Natural killer cell (primary cell): Measurements from ENCODE around the gene CTIF. TPM values are rescaled to one million over a fixed set of nuclear protein-coding genes. Genes with fewer than 3 reads are reported as not detected.

ENCODE experiments used
- ATAC-seq, 3 donors: fragments of 150-1000 bp in 2 of 3; fragments of 200-7000 bp in 1 of 3; cut with Tn5 transposase; 1 replicate in 1 of 3; 2 replicates in 2 of 3; pipeline ENCODE4 v1.10.0; 2021; ENCODE audit warnings: mild to moderate bottlenecking in 2 of 3, moderate library complexity in 2 of 3
- DNase-seq, 2 donors: peaks; one replicate each; pipeline versions ENCODE4 v3.0.0 to v3.0.0-alpha.2; 2013 to 2021; ENCODE audit warnings: mixed read lengths in 1 of 2
- H3K27ac ChIP-seq: one replicate; pipeline ENCODE4 v1.5.1; 2013; ENCODE audit warnings: mild to moderate bottlenecking, low read length
- H3K27me3 ChIP-seq: one replicate; pipeline ENCODE4 v1.6.1; 2013; ENCODE audit warnings: low read length; ENCODE audit not compliant: control insufficient read depth, insufficient read depth
- H3K36me3 ChIP-seq: one replicate; pipeline ENCODE4 v1.6.1; 2013; ENCODE audit warnings: low read length; ENCODE audit not compliant: control insufficient read depth, insufficient read depth
- H3K4me1 ChIP-seq: one replicate; pipeline ENCODE4 v1.6.1; 2013; ENCODE audit warnings: low read length; ENCODE audit not compliant: control insufficient read depth, insufficient read depth
- H3K4me3 ChIP-seq: one replicate; pipeline ENCODE4 v1.5.1; 2013; ENCODE audit warnings: low read length
- H3K9me3 ChIP-seq: one replicate; pipeline ENCODE4 v1.6.1; 2013; ENCODE audit warnings: low read length; ENCODE audit not compliant: control insufficient read depth, insufficient read depth
- H3K27ac Mint-ChIP-seq, 2 donors: one replicate each; pipeline ENCODE4 v1.8.0; 2022; ENCODE audit warnings: mild to moderate bottlenecking in 2 of 2, mixed read lengths in 2 of 2, moderate library complexity in 1 of 2
- H3K27me3 Mint-ChIP-seq, 2 donors: one replicate each; pipeline ENCODE4 v1.8.0; 2022; ENCODE audit warnings: low read depth in 2 of 2, mixed read lengths in 2 of 2
- H3K36me3 Mint-ChIP-seq: one replicate; pipeline ENCODE4 v1.8.0; 2022; ENCODE audit warnings: mixed read lengths
- H3K4me1 Mint-ChIP-seq, 2 donors: one replicate each; pipeline ENCODE4 v1.8.0; 2022; ENCODE audit warnings: mixed read lengths in 2 of 2
- H3K4me3 Mint-ChIP-seq: one replicate; pipeline ENCODE4 v1.8.0; 2022; ENCODE audit warnings: mild to moderate bottlenecking, moderate library complexity, mixed read lengths
- H3K9me3 Mint-ChIP-seq, 2 donors: one replicate each; pipeline ENCODE4 v1.8.0; 2022; ENCODE audit warnings: mixed read lengths in 2 of 2
- WGBS: methylation state at CpG from one replicate; pipeline ENCODE4 v1.1.7; 2013; ENCODE audit warnings: missing lambda C conversion rate; ENCODE audit not compliant: insufficient coverage; 5-methylcytosine and 5-hydroxymethylcytosine counted together
- intact Hi-C: fragments of 100-400 bp; cut with micrococcal nuclease; formaldehyde crosslinking; loops from one replicate; pipeline ENCODE4 v1.14.2; 2022
- total RNA-seq, 4 donors: library from RNA; stranded (reverse); fragments of 120-200 nt in 1 of 4; gene quantifications; one replicate each; pipeline versions ENCODE4 v1.2.3 to v1.2.4, GENCODE V29; 2013 to 2022
- TF ChIP-seq, protein P1 (sequence below): fragments of 200-600 bp; IDR thresholded peaks from one replicate; pipeline ENCODE4 v1.8.0; 2022; ENCODE audit warnings: antibody characterized with exemption

Gene CTIF
- total RNA-seq, 3 donors from 2014 or later (not counting 1 experiment from before 2014, with no cell fraction given), result 6.9 to 10.2 (median 8.2) TPM

DNA sequence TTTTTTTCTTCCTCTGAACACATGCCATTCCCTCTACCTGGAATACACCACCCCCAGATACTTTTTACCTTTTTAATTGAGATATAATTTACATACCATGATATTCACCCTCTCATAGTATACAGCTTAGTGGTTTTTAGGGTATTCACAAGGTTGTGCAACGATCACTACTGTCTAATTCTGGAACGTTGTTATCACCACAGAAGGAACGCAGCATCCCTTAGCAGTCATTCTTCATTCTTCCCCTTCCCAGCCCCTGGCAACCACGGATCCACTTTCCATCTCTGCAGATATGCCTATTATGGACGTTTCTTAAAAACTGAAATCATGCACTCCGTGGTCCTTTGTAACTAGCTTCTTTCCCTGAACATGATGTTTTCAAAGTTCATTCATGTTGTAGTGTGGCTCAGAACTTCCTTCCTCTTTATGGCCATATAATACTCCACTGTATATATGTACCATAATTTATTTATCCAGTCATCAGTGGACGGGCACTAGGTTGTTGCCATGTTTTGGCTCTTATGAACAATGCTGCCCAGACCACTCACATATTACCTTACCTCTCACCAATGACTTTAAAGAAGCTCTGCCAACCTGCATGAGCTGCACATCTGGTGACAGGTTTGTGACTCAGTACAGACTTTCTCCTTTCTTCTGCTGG lies 168.9 kb downstream of the CTIF start:
- Histone ChIP-seq H3K9me3 (no peaks in the 10 kb centered on the region), H3K4me1 (no peaks in the 10 kb centered on the region), H3K4me3 (no peak overlapping the region), H3K36me3 (no peaks in the 10 kb centered on the region), H3K27ac (no peak overlapping the region), H3K27me3 (no peaks in the 10 kb centered on the region)
- no peaks in the 10 kb centered on the region for H3K27me3 Mint-ChIP-seq
- 93% methylated on average over 7 of the region's 7 CpGs for WGBS
- TF ChIP-seq, protein P1, sequence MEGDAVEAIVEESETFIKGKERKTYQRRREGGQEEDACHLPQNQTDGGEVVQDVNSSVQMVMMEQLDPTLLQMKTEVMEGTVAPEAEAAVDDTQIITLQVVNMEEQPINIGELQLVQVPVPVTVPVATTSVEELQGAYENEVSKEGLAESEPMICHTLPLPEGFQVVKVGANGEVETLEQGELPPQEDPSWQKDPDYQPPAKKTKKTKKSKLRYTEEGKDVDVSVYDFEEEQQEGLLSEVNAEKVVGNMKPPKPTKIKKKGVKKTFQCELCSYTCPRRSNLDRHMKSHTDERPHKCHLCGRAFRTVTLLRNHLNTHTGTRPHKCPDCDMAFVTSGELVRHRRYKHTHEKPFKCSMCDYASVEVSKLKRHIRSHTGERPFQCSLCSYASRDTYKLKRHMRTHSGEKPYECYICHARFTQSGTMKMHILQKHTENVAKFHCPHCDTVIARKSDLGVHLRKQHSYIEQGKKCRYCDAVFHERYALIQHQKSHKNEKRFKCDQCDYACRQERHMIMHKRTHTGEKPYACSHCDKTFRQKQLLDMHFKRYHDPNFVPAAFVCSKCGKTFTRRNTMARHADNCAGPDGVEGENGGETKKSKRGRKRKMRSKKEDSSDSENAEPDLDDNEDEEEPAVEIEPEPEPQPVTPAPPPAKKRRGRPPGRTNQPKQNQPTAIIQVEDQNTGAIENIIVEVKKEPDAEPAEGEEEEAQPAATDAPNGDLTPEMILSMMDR, result no peak
- no peaks in the 10 kb centered on the region for H3K9me3 Mint-ChIP-seq
- no peak overlapping the region for H3K27ac Mint-ChIP-seq
- DNase-seq (no peak), ATAC-seq (no peak)
- intact Hi-C loops, result no loop called here
- no peak overlapping the region for H3K4me3 Mint-ChIP-seq
- no peaks in the 10 kb centered on the region for H3K36me3 Mint-ChIP-seq
- H3K4me1 Mint-ChIP-seq, result peaks cover 0 to 12% of the 10 kb centered on the region in 2 donors

DNA sequence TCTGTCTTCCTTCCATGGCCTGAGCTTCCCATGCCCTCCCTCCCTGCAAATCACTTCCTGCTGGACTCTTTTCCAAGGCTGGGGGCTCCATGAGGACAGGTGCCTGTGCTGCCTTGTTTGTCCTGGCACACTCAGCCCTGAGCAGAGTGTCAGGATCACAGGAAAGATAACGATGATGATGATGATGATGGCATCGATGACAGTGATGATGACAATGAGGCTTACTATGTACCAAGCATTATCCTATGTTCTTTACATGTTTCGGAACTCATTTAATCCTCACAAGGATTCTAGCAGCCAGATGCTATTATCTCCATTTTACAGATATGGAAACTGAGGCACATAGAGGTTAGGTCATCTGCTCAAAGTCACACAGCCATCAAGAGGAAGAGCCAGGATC lies 170.0 kb downstream of the CTIF start:
- Mint-ChIP-seq H3K27me3 (no peaks in the 10 kb centered on the region), H3K4me1 (peaks cover 0 to 12% of the 10 kb centered on the region in 2 donors), H3K4me3 (no peak overlapping the region), H3K27ac (no peak overlapping the region), H3K9me3 (no peaks in the 10 kb centered on the region), H3K36me3 (no peaks in the 10 kb centered on the region)
- no peak for DNase-seq
- TF ChIP-seq, protein P1, result no peak
- Histone ChIP-seq H3K27ac (no peak overlapping the region), H3K27me3 (no peaks in the 10 kb centered on the region), H3K4me1 (no peaks in the 10 kb centered on the region), H3K4me3 (no peak overlapping the region), H3K9me3 (no peaks in the 10 kb centered on the region), H3K36me3 (no peaks in the 10 kb centered on the region)
- intact Hi-C loops, result no loop called here
- ATAC-seq, result no peak
- 100% methylated on average over 2 of the region's 3 CpGs for WGBS

DNA sequence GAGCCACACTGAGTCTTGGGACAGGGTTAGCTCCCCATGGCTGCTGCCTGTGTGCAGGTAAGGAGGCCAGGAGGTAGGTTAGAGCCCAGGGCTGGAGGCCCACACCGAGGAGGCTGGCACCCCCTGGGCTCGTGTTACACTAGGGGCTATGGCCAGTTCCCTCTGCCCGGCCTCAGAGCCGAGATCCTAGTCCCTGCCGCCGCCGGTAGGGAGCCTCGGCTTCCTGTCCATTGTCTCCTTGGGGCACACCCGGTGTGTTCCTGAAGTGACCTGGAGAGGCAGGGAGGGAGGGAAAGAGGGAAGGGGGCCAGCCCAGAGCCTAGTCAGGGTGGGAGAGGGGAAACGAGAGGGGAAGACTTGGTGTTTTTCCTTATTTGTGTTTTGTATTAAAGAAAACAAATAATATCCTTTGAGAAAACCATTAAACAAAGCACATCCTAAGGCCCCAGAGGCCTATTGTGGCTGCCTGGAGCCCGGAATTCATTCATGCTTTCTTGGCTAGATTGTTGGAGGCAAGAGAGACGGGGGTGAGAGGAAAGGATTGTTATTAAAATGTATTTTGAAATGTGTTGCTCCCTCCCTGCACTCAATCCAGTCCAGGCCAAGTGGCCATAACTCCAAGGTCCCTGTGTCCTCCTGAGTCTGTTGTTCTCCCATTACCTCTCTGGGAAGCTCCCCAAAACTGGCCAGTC lies 170.7 kb downstream of the CTIF start:
- Mint-ChIP-seq H3K27ac (no peak overlapping the region), H3K9me3 (no peaks in the 10 kb centered on the region), H3K4me3 (no peak overlapping the region), H3K4me1 (peaks cover 0 to 12% of the 10 kb centered on the region in 2 donors), H3K27me3 (no peaks in the 10 kb centered on the region), H3K36me3 (no peaks in the 10 kb centered on the region)
- intact Hi-C loops, result no loop called here
- Histone ChIP-seq H3K27ac (no peak overlapping the region), H3K36me3 (no peaks in the 10 kb centered on the region), H3K4me1 (no peaks in the 10 kb centered on the region), H3K4me3 (no peak overlapping the region), H3K9me3 (no peaks in the 10 kb centered on the region), H3K27me3 (no peaks in the 10 kb centered on the region)
- ATAC-seq, result no peak
- DNase-seq, result no peak
- TF ChIP-seq, protein P1, result no peak
- 92% methylated on average over 11 of the region's 12 CpGs for WGBS
